Measurements from ENCODE around the gene ERCC2.

GRCh38 chr19:45302416-45302815 lies 68.0 kb downstream of the ERCC2 start:
- TF ChIP-seq CTCF (conservative IDR thresholded peaks at IDR 0.05; ENCODE audit: low read length) (no peak), EZH2phosphoT487 (IDR thresholded peaks at IDR 0.05; ENCODE audit: borderline replicate concordance) (no peak)
